GM12878 (cell line): ENCODE data around the gene MYOD1. TPM values are rescaled to one million over a fixed set of nuclear protein-coding genes. Genes with fewer than 3 reads are reported as not detected.

ENCODE experiments used
- ATAC-seq: fragments of 200-7000 bp; cut with Tn5 transposase; 3 replicates; pipeline ENCODE4 v1.9.1; 2020; ENCODE audit warnings: mild to moderate bottlenecking, moderate library complexity
- BruUV-seq: library from RNA; stranded (reverse); fragments of 400-500 nt; replicated peaks from 2 replicates; lab custom pipeline; 2021; lab: Mats Ljungman, UMichigan
- CTCF ChIA-PET: fragments of 300-600 bp; sonication (Branson Sonifier 250); formaldehyde crosslinking; extraction: SDS; loops from one replicate; lab custom pipeline; 2021; ENCODE audit warnings: inconsistent platforms; lab: Yijun Ruan, JAX
- POLR2A ChIA-PET: fragments of 350-600 bp; formaldehyde crosslinking; extraction: SDS; loops from one replicate; lab custom pipeline; 2021; ENCODE audit warnings: inconsistent platforms; lab: Charles Lee
- RAD21 ChIA-PET: fragments of 300-600 bp; sonication (Branson Sonifier 250); formaldehyde crosslinking; loops from one replicate; lab custom pipeline; 2023; ENCODE audit warnings: antibody characterized with exemption; ENCODE audit not compliant: unreplicated experiment; lab: Charles Lee
- SMC1A ChIA-PET: fragments of 300-600 bp; sonication (Branson Sonifier 250); formaldehyde crosslinking; loops from one replicate; lab custom pipeline; 2023; ENCODE audit not compliant: unreplicated experiment, uncharacterized antibody; lab: Charles Lee
- DNase-seq: peaks from one replicate; pipeline ENCODE4 v3.0.0-alpha.2; 2011; ENCODE audit warnings: low read depth, low spot score
- FAIRE-seq: peaks from 3 replicates; lab custom pipeline; 2011; peaks lifted over from hg19 to GRCh38; lab: Jason Lieb, UNC
- H2AFZ ChIP-seq: 2 replicates; pipeline ENCODE4 v1.6.0; 2011; ENCODE audit warnings: low read depth, low read length, control low read depth; ENCODE audit not compliant: control insufficient read depth
- H3K27ac ChIP-seq: 2 replicates; pipeline ENCODE4 v1.5.1; 2011; ENCODE audit warnings: control low read depth; ENCODE audit not compliant: control insufficient read depth, insufficient read depth
- H3K27me3 ChIP-seq, 2 experiments: replicated peaks in 1 of 2; 2 replicates each; pipeline versions ENCODE4 v1.6.0 to v1.6.1; 2011; ENCODE audit warnings: low read length in 1 of 2; ENCODE audit not compliant: control insufficient read depth in 2 of 2, insufficient read depth in 2 of 2
- H3K36me3 ChIP-seq, 2 experiments: 2 replicates each; pipeline ENCODE4 v1.5.1; 2011; ENCODE audit warnings: low read length in 1 of 2; ENCODE audit not compliant: control insufficient read depth in 2 of 2, insufficient read depth in 2 of 2
- H3K4me1 ChIP-seq: 2 replicates; pipeline ENCODE4 v1.6.1; 2011; ENCODE audit warnings: mild to moderate bottlenecking, low read length, moderate library complexity, mixed read lengths; ENCODE audit not compliant: control insufficient read depth, insufficient read depth
- H3K4me2 ChIP-seq: 2 replicates; pipeline ENCODE4 v1.6.0; 2011; ENCODE audit warnings: control low read depth; ENCODE audit not compliant: control insufficient read depth, insufficient read depth
- H3K4me3 ChIP-seq: fragments of 200-600 bp; sonication (generic); 2 replicates; pipeline ENCODE4 v1.5.1; 2016
- H3K79me2 ChIP-seq: 2 replicates; pipeline ENCODE4 v1.6.0; 2011; ENCODE audit warnings: low read length; ENCODE audit not compliant: control insufficient read depth, insufficient read depth
- H3K9ac ChIP-seq: 2 replicates; pipeline ENCODE4 v1.8.0; 2011; ENCODE audit warnings: low read length, control low read depth, mixed read lengths; ENCODE audit not compliant: control insufficient read depth, insufficient read depth
- H3K9me3 ChIP-seq: replicated peaks from 3 replicates; pipeline ENCODE4 v1.5.1; 2011; ENCODE audit warnings: mild to moderate bottlenecking, low read length; ENCODE audit not compliant: control insufficient read depth, insufficient read depth
- H4K20me1 ChIP-seq: 2 replicates; pipeline ENCODE4 v1.6.0; 2011; ENCODE audit not compliant: control insufficient read depth, insufficient read depth
- BACH1 ChIP-seq: fragments of 450-650 bp; IDR thresholded peaks from 2 replicates; pipeline ENCODE4 v1.6.1; 2017; ENCODE audit warnings: mild to moderate bottlenecking, borderline replicate concordance
- CEBPB ChIP-seq, 2 experiments: fragments of 150-350 bp in 1 of 2; IDR thresholded peaks; 2 replicates each; pipeline ENCODE4 v1.6.1; 2012 to 2014; ENCODE audit warnings: low read depth in 2 of 2, low read length in 2 of 2, borderline replicate concordance in 1 of 2, inconsistent platforms in 1 of 2
- DPF2 ChIP-seq: fragments of 450-650 bp; IDR thresholded peaks from 2 replicates; pipeline ENCODE4 v1.6.1; 2017; ENCODE audit warnings: mild to moderate bottlenecking
- EZH2 ChIP-seq: IDR thresholded peaks from 2 replicates; pipeline ENCODE4 v1.6.1; 2012; ENCODE audit warnings: low read depth, mild to moderate bottlenecking, control low read depth, inconsistent platforms, low read length, borderline replicate concordance; ENCODE audit not compliant: control insufficient read depth
- FOXM1 ChIP-seq: IDR thresholded peaks from 2 replicates; pipeline ENCODE4 v1.6.1; 2012; ENCODE audit warnings: low read depth, mild to moderate bottlenecking, inconsistent platforms, low read length, moderate library complexity
- MEF2B ChIP-seq: fragments of 450-650 bp; IDR thresholded peaks from 2 replicates; pipeline ENCODE4 v1.6.1; 2018; ENCODE audit warnings: mild to moderate bottlenecking, moderate library complexity; ENCODE audit not compliant: partially characterized antibody, poor library complexity, severe bottlenecking
- MYC ChIP-seq: IDR thresholded peaks from 2 replicates; pipeline ENCODE4 v1.6.1; 2011; ENCODE audit warnings: mild to moderate bottlenecking, low read length, moderate library complexity, inconsistent platforms; ENCODE audit not compliant: insufficient read depth, insufficient replicate concordance, insufficient read length, severe bottlenecking
- NR2C2 ChIP-seq: IDR thresholded peaks from 2 replicates; pipeline ENCODE4 v1.6.1; 2011; ENCODE audit warnings: borderline replicate concordance, low read depth; ENCODE audit not compliant: control insufficient read depth, insufficient read length
- POLR2AphosphoS5 ChIP-seq: IDR thresholded peaks from 2 replicates; pipeline ENCODE4 v1.6.1; 2011; ENCODE audit warnings: mild to moderate bottlenecking, low read length, inconsistent platforms
- WGBS: methylation state at CpG from one replicate; pipeline ENCODE4 v1.1.6; 2016; ENCODE audit warnings: low lambda C conversion rate; ENCODE audit not compliant: insufficient replicate concordance, insufficient coverage; ENCODE audit errors: missing lambda C conversion rate; 5-methylcytosine and 5-hydroxymethylcytosine counted together
- in situ Hi-C: fragments of 300-500 bp; cut with MboI; formaldehyde crosslinking; loops from 9 replicates; pipeline ENCODE4 v1.14.3; 2018; ENCODE audit warnings: mixed read lengths
- intact Hi-C: fragments of 100-400 bp; cut with micrococcal nuclease; formaldehyde crosslinking; loops from one replicate; pipeline ENCODE4 v1.14.2; 2022; ENCODE audit not compliant: unreplicated experiment
- polyA plus RNA-seq, 11 experiments: library from polyadenylated mRNA; depleted of rRNA in 4 of 11; unstranded in 6 of 11; stranded (reverse) in 5 of 11; fragments of >200 nt; fragmentation: Nextera tagmentation in 4 of 11; fragmentation: Illumina TruSeq in 1 of 11; extraction: Ambion mirVana in 4 of 11; extraction: Trizol in 1 of 11; gene quantifications; 1 replicate in 1 of 11; 2 replicates in 10 of 11; pipeline versions ENCODE4 v1.2.1 to v1.2.3, GENCODE V29; 2011 to 2016; ENCODE audit warnings: inconsistent platforms in 2 of 11, missing spikeins in 2 of 11, low read depth in 1 of 11
- total RNA-seq, 4 experiments: library from RNA; depleted of rRNA in 3 of 4; stranded (reverse); fragments of >200 nt in 3 of 4; fragmentation: Illumina TruSeq in 1 of 4; extraction: Trizol in 1 of 4; gene quantifications; 2 replicates each; pipeline versions ENCODE4 v1.2.1 to v1.2.3, GENCODE V29; 2013 to 2021
- TF ChIP-seq, protein P1 (sequence below): fragments of 450-650 bp; IDR thresholded peaks from 2 replicates; pipeline ENCODE4 v1.6.1; 2017; ENCODE audit warnings: mild to moderate bottlenecking, low read depth, inconsistent platforms; ENCODE audit not compliant: poor library complexity, severe bottlenecking
- TF ChIP-seq, protein P2 (sequence below): fragments of 450-650 bp; formaldehyde crosslinking; IDR thresholded peaks from 2 replicates; pipeline ENCODE4 v1.5.0; 2022; ENCODE audit warnings: mild to moderate bottlenecking, missing genetic modification characterization
- TF ChIP-seq, protein P3 (sequence below): fragments of 450-650 bp; IDR thresholded peaks from 2 replicates; pipeline ENCODE4 v1.6.1; 2018; ENCODE audit warnings: borderline replicate concordance, mild to moderate bottlenecking; ENCODE audit not compliant: partially characterized antibody

The MYOD1 gene
- total and polyA plus RNA-seq, 10 of the 15 experiments (the other 5 are each of a cell fraction or from before 2014, with no cell fraction given): not detected

DNA sequence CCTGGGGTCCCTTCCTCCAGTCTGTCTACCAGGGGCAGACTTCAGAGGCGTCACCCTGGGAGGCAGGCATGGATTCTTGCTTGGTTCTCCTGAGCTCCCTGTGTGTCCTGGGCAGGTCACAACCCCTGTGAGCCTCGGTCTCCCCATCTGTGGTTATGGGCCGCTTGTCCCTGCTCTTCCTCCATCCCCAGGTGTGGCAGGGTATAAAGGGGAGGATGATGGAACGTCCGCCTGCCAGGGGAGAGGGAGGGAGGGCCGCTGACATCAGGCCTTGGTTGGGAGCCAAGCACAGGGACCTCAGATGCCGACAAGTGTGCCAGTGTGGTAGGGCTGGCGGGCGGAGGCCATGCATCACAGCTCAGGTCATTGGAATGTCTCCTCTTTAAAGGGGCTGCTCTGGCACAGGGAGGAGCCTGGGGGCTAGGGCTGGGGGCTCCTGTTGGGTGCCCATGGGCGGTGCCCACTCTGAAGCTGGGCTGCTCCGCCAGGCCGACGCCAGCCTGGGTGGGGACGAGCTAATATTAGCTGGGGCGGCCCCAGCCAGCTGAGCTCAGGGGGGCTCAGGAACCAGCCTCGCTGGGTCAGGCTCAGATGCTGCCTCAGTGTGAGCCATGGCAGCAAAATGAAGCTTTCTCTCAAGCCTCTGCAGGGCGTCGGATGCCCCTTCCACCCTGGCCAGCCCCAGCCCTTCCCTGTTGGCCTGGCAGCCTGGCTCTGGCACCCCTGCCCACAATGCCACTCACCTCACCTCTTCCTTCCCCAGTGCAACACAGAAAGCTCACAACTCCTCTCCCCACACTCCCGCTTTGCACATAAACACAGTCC lies 28.0 kb downstream of the MYOD1 start (continued):
- TF ChIP-seq MEF2B: no peak
- TF ChIP-seq CEBPB (IDR thresholded peaks at IDR 0.05; ENCODE audit: borderline replicate concordance in 1 of 2, low read depth in 2 of 2, low read length in 2 of 2): no peak
- no peak for TF ChIP-seq POLR2AphosphoS5
- no peak for TF ChIP-seq DPF2

DNA sequence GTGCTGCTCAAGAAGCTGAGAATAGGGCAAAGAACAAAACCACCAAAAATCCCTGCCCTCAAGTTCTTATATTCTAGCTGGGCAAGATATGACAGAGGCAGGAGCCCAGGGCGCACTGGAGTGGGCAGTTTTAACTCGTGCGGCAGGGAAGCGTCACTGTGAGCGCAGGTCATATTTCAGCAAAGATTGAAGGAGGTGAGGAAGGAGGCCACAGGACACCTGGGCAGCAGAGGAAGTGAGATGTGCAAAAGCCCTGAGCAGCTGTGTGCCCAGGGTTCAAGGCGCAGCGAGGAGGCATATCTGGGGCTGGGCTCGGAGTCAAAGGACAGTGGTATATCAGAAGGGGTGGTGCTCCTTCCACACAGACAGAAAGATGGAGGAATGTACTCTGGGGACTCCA lies 28.7 kb downstream of the MYOD1 start:
- ATAC-seq: no peak
- in situ Hi-C loops: no loop called here
- DNase-seq: no peak
- FAIRE-seq: no peak
- intact Hi-C loops: no loop called here
- POLR2A ChIA-PET: no interaction called here
- Histone ChIP-seq H3K36me3 (no peaks in the 10 kb centered on the region), H3K4me2 (no peak overlapping the region), H3K79me2 (no peaks in the 10 kb centered on the region), H2AFZ (no peak overlapping the region), H3K27ac (no peak overlapping the region), H4K20me1 (no peaks in the 10 kb centered on the region), H3K9me3 (no peaks in the 10 kb centered on the region), H3K9ac (no peak overlapping the region), H3K27me3 (peaks cover 0 to 1% of the 10 kb centered on the region in 2 experiments; a peak in 2 of 4 replicates), H3K4me3 (no peak overlapping the region), H3K4me1 (no peaks in the 10 kb centered on the region)
- CTCF ChIA-PET: interaction anchor here (2.9 kb wide), 1 partner anchor 17 kb away, joined by 13 read pairs; no protein-coding TSS in a partner anchor
- RAD21 ChIA-PET: no interaction called here
- no TSS peak for BruUV-seq
- TF ChIP-seq, protein P1, sequence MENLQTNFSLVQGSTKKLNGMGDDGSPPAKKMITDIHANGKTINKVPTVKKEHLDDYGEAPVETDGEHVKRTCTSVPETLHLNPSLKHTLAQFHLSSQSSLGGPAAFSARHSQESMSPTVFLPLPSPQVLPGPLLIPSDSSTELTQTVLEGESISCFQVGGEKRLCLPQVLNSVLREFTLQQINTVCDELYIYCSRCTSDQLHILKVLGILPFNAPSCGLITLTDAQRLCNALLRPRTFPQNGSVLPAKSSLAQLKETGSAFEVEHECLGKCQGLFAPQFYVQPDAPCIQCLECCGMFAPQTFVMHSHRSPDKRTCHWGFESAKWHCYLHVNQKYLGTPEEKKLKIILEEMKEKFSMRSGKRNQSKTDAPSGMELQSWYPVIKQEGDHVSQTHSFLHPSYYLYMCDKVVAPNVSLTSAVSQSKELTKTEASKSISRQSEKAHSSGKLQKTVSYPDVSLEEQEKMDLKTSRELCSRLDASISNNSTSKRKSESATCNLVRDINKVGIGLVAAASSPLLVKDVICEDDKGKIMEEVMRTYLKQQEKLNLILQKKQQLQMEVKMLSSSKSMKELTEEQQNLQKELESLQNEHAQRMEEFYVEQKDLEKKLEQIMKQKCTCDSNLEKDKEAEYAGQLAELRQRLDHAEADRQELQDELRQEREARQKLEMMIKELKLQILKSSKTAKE: no peak
- TF ChIP-seq, protein P2, sequence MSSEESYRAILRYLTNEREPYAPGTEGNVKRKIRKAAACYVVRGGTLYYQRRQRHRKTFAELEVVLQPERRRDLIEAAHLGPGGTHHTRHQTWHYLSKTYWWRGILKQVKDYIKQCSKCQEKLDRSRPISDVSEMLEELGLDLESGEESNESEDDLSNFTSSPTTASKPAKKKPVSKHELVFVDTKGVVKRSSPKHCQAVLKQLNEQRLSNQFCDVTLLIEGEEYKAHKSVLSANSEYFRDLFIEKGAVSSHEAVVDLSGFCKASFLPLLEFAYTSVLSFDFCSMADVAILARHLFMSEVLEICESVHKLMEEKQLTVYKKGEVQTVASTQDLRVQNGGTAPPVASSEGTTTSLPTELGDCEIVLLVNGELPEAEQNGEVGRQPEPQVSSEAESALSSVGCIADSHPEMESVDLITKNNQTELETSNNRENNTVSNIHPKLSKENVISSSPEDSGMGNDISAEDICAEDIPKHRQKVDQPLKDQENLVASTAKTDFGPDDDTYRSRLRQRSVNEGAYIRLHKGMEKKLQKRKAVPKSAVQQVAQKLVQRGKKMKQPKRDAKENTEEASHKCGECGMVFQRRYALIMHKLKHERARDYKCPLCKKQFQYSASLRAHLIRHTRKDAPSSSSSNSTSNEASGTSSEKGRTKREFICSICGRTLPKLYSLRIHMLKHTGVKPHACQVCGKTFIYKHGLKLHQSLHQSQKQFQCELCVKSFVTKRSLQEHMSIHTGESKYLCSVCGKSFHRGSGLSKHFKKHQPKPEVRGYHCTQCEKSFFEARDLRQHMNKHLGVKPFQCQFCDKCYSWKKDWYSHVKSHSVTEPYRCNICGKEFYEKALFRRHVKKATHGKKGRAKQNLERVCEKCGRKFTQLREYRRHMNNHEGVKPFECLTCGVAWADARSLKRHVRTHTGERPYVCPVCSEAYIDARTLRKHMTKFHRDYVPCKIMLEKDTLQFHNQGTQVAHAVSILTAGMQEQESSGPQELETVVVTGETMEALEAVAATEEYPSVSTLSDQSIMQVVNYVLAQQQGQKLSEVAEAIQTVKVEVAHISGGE (CRISPR knock-in tag): no peak
- TF ChIP-seq EZH2 (no peak), NR2C2 (no peak), CEBPB (IDR thresholded peaks at IDR 0.05; ENCODE audit: borderline replicate concordance in 1 of 2, low read depth in 2 of 2, low read length in 2 of 2) (no peak), MYC (no peak), FOXM1 (no peak), BACH1 (no peak)
- TF ChIP-seq, protein P3, sequence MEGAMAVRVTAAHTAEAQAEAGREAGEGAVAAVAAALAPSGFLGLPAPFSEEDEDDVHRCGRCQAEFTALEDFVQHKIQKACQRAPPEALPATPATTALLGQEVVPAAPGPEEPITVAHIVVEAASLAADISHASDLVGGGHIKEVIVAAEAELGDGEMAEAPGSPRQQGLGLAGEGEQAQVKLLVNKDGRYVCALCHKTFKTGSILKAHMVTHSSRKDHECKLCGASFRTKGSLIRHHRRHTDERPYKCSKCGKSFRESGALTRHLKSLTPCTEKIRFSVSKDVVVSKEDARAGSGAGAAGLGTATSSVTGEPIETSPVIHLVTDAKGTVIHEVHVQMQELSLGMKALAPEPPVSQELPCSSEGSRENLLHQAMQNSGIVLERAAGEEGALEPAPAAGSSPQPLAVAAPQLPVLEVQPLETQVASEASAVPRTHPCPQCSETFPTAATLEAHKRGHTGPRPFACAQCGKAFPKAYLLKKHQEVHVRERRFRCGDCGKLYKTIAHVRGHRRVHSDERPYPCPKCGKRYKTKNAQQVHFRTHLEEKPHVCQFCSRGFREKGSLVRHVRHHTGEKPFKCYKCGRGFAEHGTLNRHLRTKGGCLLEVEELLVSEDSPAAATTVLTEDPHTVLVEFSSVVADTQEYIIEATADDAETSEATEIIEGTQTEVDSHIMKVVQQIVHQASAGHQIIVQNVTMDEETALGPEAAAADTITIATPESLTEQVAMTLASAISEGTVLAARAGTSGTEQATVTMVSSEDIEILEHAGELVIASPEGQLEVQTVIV: no peak
- SMC1A ChIA-PET: no interaction called here
- WGBS: 83% methylated on average over 8 of the region's 8 CpGs
